Effector CD4-positive, alpha-beta T cell (primary cell): ENCODE data around the gene CCSER2.
"Not testable (repeated sequence)": the region's sequence is repeated elsewhere in the genome, so short reads cannot be mapped to it uniquely, and the experiment has no call there.

ENCODE experiments used
- DNase-seq: peaks from one replicate; pipeline ENCODE4 v3.0.0-alpha.2; 2020

The CCSER2 gene

DNA sequence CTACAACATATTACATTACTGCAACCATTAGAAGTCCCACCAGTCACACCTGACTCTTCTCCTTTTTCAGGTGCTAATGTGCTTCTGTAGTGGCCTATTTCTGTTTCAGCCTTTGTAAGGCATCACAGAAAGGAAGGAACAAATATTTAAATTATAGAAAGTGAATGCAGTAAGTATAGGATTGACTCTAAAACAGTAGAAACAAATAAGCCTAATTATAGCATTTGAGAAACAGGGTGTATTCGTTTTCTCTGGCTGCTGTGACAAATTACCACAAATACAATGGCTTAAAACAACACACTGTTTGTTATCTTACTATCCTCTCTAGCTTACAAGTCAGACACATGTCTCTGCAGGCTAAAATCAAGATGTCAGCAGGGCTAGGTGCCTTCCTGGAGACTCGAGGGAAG is 69.4 kb downstream of the CCSER2 start:
- no peak for DNase-seq

DNA sequence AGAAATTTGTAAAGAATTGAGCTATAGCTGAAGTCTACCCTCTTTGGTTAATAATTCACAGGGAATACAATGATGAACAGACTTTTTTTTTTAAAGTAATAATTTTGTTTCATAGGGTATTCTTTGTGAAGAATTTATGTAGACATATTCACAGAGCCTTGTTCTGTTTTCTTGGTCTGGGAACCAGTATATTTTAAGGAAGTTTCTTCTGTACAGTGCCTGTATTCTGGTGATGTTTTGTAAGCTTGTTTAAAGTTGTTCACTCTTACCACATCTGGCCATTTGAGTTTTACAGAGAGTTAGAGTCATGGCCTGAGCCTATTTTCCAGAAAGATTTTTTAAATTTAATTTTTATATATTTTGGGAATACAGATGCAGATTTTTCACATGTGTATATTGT is 70.3 kb downstream of the CCSER2 start:
- DNase-seq: no peak

DNA sequence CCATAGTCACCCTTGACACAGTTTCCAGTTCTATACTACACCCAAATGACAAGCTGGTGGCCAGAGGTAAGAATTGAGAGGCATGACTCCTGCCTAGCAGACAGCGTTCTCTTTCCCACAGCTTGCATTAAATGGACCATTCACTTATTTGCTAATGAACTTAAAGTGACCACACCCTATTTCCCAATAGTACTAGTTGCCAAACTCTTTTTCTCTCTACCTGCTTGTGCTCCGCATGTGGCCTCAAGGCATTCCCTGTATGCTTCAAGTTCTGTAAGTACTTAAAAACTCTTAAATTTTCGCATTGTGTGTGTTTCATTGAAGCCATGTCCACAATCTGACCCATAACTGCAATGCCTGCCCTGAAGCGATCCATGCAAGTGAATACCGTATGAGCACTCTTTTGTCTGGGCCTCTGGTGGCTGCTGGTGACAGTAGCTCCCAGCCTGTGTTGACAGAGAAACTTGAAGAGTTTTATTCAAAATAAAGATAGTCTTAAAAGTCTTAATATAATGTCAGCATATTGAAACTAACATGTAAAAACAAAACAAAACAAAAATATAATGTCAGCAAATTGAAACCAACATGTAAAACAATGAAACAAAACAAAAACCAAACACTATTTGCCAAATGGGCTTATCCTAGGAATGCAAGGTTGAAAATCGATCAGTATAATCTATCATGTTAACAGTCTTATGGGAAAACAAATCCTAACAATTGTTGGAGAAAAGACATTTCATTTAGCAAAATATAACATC is 73.6 kb downstream of the CCSER2 start:
- DNase-seq: no peak

DNA sequence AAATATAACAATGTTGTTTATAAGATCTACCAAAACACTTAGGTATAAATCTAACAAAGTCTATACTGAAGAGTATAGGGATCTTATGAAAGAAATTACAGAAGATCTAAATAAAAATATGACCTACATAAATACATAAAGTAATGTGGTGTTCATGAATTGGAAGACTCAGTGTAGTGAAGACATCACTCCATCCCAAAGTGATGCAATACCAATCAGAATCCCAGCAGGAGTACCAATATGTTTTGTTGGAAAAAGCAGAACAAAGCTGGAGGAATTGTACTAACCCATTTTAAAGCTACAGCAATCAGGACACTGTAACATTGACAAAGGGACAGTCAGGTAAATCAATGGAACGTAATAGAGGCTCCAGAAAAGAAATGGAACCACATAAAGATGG is 76.4 kb downstream of the CCSER2 start:
- no peak for DNase-seq

DNA sequence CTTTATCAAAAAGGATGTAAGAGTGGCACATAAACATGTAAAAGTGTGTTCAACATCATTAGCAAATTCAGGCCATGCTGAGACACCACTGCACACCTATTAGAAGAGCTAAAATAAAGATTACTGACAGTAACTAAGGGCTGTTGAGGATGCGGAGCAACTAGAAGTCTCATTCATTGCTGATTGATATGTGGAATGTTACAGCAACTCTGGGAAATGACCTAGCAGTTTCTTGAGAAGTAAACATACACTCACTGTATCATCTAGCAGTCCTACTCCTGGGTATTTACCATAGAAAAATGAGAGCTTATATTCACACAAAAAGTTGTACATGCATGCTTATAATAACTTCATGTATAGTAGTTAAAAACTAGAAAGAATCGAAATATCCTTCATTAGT is 77.3 kb downstream of the CCSER2 start:
- no peak for DNase-seq

DNA sequence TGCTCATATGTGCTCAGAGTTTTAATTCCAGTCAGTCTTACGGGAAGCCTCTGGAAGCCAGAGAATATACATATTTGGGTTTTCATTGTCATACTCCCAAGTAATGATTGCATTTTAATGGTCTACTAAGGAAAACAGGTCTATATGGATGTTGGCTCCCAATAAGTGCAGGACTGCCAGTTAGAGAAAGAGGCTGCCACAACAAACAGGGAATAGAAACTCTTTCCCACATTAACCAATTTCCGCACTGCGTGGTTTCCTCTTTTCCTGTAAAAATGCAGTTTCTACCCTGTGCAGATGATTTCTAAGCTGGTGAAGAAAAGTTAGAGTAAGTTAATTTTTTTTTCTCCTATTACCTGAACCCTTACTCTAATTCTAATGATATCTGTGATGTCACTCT is 78.2 kb downstream of the CCSER2 start:
- DNase-seq: no peak

DNA sequence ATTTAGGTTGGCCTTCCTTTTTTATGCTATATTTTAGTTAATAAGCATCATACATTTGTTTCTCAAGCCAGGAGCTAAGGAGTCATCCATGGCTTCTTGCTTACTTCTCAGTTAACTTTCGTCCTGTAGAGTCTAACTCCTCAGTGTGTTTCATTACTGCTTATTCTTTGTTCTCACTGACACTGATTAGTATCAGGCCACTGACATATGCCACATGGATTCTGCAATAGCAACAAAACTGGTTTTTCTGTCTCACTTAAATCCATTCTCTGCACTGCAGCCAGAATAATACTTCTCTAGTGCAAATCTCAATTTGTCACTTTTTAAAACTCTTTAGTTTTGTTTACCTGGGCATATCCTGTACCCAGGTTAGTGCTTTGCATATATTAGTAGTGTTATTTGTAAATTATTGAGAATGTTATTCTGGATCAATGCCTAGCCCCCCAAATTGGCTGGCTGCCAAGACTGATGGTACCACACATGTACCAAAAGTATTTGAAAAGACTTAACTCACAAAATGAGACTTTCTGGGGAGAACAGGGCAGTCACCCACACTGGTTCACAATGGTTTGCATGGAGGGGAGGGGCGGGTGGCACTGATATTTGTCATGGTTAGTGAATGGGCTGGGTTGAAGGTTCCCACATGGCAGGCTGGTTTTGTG is 79.1 kb downstream of the CCSER2 start:
- DNase-seq: no peak

DNA sequence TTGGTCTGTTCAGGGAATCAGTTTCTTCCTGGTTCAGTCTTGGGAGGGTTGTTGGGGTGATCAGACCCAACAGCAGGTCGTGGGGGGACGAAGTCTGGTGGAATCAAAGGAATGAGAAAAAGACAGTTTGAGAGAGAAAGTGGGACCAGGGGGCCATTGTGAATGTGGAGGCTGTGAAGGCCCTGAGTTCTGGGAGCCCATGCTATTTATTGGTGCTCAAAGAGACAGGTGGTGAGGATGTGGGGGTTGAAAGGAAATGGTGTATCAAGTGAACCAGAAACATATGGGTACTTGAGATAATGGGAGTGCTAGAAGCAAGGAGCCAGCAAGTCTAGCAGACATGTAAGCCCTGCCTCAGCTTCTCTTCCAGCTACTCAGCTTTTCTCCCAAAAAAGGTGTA is 84.1 kb downstream of the CCSER2 start:
- DNase-seq: no peak

DNA sequence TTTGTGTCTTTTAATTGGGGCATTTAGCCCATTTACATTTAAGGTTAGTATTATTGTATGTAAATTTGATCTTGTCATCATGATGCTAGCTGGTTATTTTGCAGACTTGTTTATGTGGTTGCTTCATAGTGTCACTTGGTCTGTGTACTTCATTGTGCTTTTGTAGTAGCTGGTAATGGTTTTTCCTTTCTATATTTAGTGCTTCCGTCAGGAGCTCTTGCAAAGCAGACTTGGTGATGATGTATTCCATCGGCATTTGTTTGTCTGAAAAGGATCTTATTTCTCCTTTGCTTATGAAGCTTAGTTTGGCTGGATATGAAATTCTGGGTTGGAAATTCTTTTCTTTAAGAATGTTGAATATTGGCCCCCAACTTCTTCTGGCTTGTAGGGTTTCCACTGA is 85.7 kb downstream of the CCSER2 start:
- DNase-seq: not testable (repeated sequence)

DNA sequence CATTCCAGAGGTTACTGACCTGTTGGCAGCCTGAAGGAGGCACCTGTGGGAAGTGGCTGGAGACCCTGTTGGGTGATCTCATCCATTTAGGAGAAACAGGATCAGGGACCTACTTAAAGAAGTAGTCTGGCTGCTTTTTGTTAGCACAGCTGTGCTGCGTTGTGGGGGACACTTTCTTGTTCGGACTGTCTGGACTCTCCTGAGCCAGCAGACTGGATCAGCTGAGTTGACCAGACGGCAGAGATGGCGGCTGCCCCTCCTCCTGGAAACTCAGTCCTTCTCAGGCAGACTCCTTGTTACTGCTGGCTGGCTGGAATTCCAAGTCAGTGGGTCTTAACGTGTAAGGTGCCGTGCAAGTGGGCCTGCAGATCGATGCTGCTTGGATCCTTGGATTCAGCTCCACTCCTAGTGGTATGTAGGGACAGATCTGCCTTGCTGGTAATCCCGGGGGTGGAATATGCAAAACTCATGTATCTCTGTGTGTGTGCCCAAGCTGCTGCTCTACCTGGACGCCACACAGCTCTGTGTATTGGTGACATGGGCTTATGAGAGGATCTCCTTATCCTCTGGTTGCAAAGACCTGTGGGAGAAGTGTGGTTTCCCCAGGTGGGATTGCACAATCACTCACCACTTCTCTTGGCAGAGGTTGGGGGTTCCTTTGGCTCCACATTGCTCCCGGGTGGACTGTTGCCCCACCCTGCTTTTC is 87.3 kb downstream of the CCSER2 start:
- no peak for DNase-seq

DNA sequence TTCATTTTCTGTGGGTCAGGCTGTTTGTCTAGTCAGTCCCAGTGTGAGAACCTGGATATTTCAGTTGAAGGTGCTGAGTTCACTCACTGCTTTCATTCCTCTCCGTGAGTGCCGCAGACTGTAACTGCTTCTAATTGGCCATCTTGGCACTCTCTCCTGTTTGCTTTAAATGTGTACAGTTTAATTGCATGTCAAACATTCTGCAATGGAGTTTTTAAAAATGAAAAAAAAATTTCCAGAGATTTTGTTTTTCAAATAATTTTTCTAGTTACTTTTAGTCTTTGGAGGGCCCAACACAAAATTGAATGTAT is 87.8 kb downstream of the CCSER2 start:
- no peak for DNase-seq

DNA sequence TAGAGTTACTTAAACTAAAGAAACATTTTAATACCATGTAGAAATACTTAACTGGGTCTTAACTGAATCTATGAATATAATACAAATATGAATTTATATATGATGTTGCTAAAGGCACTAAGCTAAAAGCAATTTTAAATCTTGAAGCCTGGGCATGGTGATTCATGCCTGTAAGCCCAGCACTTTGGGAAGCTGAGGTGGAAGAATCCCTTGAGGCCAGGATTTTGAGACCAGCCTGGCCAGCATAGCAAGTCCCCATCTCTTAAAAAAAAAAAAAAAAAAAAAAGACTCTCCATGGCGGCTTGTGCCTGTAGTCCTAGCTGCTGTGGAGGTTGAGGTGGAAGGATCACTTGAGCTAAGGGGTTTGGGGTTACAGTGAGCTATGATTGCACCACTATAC is 95.3 kb downstream of the CCSER2 start:
- DNase-seq: no peak

DNA sequence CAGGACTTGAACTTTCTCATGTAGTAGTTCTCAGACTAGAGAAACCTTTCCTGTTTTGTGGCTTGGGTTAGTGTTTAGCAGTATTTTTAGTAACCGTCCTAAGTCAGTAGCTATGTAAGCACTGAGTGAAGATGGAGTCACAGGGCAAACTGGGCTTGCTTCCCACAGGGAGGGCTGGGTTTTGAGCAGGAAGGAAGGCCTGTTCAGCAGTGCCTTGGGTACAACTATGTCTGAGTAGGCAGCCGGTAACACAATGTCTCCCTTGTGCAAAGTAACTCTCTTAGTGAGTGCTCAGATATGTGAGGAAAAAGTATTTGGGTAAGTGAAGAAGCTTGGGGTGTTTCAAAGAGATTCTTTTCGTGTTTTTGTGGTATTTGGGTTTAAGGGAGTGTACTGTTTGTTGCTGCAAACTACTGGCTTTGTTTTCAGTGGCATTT is 96.4 kb downstream of the CCSER2 start:
- DNase-seq: no peak

DNA sequence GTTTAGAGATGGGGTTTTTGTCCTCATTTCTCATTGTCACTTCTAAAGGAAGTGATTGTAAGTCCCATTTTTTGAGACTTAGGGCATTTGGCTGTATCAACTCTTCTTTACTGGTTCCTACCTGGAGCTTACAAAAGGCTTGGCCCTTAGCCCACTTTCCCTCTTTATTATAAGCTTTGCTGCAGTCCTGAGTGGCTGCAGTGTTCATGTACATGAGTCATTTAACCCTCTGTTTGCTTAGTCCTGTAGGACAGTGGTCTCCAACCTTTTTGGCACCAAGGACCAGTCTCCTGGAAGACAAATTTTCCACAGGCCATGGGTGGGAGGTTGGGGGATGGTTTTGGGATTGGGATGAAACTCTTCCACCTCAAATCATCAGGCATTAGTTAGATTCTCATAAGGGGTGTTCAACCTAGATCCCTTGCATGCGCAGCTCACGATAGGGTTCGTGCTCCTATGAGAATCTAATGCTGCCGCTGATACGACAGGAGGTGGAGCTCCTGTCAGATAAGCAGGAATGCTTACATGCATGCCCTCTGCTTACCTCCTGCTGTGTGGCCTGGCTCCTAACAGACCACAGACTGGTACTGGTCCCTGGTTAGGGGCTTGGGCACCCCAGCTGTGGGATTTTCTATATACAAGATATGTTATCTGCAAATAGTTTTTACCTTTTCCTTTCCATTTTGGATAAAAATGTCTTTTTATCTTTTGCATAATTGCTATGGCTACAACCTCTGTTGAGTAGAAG is 99.7 kb downstream of the CCSER2 start:
- DNase-seq: no peak

DNA sequence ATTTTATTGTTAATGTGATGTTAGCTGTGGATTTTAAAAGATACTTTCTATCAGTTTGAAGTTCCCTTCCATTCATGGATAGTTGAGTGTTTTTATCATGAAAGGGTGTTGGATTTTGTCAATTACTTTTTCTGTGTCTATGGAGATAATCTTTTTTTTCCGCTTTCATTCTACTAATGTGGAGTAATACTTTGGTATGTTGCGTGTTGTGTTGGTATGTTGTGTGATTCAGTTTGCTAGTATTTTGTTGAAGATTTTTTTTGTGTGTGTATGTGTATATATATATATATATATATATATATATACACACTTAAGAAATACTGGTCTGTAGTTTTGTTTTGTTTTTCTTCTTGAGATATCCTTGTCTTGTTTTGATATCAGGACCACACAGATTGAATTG is 100.3 kb downstream of the CCSER2 start:
- DNase-seq: no peak

DNA sequence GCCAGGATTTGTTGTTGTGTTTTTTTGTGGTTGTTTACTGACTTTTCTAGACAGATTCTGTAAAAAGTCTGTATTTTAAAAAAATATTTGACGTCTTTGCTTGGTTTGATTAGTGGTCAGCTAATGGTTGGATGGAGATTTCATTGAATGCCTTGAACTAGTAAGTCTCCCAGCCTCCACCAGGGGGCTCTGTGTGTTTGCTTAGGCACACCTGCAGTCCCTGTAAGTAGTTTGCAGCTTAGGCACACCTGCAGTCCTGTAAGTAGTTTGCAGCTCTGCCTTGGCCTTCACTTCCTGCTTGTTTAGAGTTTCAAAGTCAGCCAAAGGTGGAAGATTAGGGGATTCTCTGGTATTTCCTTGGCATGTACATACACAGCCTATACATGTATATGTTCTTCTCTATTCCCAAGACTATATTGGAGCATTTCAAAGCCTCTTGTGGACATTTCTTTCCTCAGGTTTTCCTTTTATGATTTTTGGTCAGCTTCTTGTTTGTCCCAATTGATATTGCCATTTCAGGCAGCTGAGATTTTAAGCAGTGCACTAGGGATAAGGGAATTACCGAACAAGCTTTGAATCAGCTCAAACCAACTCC is 101.6 kb downstream of the CCSER2 start:
- DNase-seq: peak; percentile 62

DNA sequence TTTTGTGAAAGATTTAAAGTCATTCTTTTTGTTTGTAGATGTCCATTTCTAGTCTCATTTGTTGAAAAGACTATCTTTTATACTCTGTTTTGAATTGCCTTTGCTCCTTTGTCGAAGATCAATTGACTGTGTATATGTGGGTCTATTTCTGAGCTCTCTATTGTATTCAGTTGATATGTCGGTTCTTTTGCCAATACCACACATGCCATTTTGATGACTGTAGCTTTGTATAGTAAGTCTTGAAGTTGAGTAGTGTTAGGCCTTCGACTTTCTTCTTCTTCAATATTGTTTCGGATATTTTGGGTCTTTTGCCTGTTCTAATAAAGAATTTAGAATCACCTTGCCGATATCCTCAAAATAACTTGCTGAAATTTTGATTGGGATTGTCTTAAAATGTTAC is 104.5 kb downstream of the CCSER2 start:
- DNase-seq: no peak

DNA sequence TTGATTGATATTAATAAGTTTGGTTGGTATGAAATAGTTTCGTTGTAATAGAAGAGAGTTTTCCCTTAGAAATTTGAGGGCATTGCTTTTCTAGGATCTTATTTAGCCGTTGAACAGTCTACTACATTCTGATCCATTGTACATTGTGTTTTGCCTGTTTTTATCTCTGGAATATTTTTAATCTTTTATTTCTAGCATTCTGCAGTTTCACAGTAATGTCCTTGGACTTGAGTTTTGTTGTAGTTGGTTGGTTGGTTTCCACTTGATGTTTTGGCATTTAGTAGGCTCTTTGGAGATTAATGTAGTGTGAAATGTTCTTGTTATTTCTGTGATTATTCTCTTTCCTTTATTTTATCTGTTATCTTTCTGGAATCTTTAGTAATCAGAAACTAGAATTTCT is 112.4 kb downstream of the CCSER2 start:
- no peak for DNase-seq

DNA sequence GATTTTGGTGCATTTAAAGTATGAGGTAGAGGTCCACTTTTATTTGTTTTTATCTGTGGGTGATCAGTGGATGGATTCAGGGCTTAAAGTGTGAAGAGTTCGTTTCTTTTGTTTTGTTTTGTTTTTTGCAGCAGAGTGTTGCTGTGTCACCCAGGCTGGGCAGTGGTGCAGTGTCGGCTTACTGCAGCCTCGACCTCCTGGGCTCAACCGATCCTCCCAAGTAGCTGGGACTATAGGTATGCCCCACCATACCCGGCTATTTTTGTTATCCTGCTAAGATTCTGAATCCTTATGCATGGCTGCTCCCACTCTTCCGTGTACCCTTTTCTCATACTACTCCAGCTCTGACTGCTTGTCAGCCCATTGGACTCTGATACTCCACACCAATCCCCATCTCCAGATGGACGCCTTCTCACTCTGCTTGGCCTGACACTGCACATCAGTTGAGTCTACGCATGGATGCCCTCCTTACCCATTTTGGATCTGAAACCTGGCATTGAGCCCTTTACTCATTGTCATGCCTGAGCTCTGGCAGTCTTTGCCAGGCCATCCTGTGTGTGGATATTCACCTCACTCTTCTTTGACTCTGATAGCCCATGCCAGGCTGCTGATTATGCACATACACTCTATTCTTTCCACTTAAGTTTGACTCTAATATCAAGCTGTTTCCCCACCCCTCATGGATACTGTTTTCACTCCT is 119.5 kb downstream of the CCSER2 start:
- no peak for DNase-seq

DNA sequence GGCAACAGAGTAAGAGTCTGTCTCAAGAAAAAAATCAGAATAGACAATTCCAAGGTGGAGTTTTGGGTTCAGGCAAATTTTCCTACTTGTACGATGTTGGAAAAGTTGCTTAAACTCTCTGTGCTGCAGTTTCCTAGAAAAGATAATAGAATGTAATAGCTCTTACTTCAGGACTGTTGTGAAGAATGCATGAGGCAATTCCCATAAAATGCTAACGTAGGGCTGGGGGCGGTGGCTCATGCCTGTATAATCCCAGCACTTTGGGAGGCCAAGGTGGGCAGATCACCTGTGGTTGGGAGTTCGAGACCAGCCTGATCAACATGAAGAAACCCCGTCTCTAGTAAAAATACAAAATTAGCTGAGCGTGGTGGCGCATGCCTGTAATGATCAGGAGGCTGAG is 121.0 kb downstream of the CCSER2 start:
- DNase-seq: not testable (repeated sequence)

DNA sequence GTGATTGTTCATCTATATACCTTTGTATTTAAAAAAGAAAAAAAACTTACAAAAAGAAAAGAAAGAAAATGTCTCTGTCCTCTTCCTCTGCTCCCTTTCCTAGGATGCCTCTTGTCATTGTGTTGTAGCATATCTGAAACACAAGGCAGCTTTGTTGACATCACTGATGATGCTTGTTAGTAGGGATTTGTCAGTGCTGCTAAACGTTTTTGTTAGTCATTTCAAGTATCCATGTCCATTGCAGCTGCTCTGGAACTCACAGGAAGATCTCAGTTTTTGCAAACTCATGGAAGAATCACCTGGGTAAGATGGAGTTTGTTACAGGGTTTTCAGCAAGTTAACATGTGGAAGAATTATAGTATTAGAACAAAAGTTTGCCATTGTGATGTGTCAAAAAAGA is 123.6 kb downstream of the CCSER2 start:
- no peak for DNase-seq

DNA sequence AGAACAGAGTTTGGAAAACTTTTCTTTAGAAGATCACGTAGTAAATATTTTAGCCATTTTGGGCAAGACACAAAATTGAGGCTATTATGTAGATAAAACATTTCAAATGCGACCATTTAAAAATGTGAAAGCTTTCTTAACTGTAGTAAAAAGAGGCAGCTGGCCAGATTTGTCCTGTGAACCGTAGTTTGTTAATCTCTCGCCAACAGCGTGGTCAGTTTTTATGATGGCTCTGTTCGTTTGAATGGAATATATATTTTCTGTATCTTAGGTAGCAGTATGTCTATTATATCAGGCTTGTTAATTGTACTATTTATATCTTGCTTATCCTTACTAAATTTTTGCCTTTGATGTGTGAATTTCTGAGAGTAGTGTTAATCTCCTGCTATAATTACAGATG is 124.9 kb downstream of the CCSER2 start:
- DNase-seq: no peak
